GM10847 (cell line): ENCODE measurements around the gene TUBE1.

Experiments
- POLR2A ChIP-seq: IDR thresholded peaks from 2 replicates; pipeline ENCODE4 v1.6.1; 2011; ENCODE audit not compliant: insufficient read length; ENCODE audit errors: extremely low read depth

Gene TUBE1, protein sequence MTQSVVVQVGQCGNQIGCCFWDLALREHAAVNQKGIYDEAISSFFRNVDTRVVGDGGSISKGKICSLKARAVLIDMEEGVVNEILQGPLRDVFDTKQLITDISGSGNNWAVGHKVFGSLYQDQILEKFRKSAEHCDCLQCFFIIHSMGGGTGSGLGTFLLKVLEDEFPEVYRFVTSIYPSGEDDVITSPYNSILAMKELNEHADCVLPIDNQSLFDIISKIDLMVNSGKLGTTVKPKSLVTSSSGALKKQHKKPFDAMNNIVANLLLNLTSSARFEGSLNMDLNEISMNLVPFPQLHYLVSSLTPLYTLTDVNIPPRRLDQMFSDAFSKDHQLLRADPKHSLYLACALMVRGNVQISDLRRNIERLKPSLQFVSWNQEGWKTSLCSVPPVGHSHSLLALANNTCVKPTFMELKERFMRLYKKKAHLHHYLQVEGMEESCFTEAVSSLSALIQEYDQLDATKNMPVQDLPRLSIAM

DNA sequence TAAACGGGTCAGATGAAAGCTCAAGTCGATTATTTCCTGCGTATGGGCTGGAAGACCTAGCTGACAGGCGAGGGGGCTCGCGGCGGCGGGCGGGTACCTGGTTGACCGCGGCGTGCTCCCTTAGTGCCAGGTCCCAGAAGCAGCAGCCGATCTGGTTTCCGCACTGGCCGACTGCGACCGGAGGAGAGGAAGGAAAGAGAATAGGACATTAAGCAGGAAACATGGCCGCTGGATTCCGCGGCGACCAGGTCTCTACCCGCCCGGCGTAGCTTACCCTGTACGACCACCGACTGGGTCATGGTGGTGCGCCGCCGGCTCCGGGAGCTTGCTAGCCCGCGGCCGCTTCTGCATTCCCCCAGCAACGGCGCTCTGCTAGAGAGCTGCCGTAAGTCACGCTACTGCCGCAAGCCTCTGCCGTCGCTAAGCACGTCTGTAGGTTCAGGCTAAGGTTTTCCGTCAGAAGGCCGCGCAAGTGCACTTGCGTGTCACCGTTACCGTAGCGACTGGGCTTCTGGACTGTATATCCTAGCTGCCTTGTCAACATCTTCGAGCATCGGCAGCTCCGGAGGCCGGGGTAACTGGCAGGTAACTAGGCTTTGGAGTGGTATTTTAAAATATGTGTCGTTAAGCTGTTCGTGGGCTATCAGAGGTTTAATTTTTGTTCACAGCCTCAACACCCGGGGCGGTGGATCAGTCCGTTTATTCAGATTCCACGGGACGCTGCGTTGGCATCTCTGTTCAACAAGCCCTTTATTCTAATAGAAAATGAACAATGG lies at the start of gene TUBE1, which contains the start of gene FAM229B:
TUBE1 (minus strand) TSS at position 347 of the 776 bp plus-strand sequence; CDS start at position 299, 48 bp downstream.
FAM229B (plus strand) TSS at position 456 of the 776 bp plus-strand sequence. CDS start 11,693 bp downstream, outside the sequence.
- TF ChIP-seq POLR2A, result peak; percentile 60

DNA sequence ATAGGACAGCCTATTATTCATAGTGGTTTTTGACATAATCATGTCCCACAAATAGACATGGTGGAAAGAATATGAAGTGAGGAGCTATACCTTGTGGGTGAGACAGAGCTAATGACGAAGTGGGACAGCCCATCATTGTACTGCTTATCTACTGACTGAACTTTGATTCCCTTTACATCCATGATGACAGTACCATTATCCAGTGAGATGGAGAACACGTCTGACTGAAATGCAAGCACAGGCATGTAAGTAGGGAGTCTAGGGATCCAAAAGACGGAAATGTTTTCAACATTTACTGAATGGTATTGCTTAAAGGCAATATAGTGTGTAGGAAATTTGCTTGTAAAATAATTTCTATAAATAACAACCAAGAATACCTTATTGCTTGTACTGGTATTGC lies 43.6 kb upstream of the TUBE1 start:
- TF ChIP-seq POLR2A, result no peak

DNA sequence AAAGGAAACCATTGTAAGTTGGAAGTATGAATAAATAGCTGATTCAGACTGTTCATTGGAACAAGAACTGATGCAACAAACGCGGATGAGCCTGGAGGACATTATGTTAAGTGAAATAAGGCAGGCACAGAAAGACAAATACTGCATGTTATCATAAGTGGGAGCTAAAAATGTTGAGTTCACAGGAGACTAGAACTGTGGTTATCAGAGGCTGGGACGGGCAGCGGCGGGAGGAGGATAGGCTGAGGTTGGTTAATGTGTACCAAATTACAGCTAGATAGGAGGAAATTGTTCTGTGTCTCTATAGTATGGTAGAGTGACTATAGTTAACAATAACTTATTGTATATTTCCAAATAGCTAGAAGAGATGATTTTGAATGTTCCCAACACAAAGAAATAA lies 40.9 kb upstream of the TUBE1 start:
- TF ChIP-seq POLR2A, result no peak

DNA sequence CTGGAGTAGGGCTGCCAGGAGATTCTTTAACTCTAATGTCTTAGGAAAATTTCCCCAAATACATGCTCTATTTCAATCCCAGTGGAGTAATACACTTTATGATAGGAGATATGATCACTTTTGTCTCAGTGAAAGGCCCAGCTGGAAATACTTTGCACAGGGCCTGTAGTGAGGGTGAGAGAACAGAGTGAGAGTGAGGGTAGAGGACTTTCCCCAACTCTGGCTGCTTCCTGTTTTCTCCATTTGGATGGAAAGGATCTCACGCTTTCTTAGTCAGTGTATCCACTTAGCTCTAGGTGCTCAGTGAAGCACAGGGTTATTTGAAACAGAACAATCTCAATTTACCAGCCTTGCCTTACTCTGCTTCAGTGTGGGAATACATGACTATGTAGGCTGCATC lies 36.7 kb upstream of the TUBE1 start:
- no peak for TF ChIP-seq POLR2A

DNA sequence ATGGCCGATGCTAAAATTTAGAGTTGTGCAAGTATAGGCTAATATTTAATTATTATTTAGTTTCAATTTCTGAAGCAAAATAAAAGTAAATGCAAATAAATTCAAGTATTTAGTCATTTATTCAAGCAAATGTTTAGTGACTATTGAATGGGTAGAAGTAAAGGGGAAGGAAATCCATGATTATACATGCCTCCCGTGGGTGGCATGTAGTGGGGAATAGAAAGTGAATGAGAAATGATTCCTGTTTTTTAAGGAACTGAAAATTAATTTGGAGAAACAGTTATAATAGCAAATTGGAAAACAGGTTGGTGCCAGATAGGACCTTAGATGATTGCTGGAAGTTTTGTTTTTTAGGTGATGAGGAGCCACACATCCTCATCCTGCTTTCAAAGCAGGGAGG lies 35.5 kb upstream of the TUBE1 start:
- no peak for TF ChIP-seq POLR2A

DNA sequence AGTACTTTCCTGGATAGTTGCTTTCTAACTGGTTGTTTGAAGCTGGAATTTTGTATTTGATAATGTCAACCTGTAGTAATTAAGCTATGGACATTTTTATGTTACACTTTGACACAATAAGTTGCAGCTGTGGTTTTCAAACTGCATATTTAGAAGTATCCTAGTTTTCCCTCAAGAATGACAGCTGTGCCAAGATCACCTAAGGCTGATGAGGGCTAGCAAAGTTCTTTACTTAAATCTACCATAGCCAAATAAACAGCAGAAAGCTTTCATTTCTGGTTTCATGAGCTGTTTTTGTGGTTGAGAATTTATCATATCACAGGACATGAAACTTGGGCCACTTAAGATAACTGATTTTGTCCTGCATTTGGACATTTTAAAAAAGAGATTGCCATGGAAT lies 30.8 kb upstream of the TUBE1 start:
- no peak for TF ChIP-seq POLR2A

DNA sequence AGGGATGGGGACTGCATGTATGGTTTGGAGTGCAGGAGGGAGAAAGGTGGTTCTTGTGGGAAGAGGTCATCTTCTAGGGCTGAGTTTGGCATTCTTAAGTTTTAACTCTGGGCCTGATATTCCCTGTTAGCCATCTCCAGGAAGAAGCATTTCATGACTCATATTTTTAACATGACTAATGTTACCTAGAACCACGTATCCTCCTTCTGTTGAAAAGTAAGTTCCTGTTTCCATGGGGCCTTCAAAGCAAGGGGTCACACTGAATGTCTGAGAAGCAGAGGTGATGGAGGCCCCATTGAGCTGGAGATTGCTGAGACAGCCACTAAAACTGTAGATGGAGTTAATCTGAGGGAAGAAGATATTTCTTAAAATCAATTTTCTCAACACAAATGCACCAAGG lies 30.3 kb upstream of the TUBE1 start:
- TF ChIP-seq POLR2A, result no peak

DNA sequence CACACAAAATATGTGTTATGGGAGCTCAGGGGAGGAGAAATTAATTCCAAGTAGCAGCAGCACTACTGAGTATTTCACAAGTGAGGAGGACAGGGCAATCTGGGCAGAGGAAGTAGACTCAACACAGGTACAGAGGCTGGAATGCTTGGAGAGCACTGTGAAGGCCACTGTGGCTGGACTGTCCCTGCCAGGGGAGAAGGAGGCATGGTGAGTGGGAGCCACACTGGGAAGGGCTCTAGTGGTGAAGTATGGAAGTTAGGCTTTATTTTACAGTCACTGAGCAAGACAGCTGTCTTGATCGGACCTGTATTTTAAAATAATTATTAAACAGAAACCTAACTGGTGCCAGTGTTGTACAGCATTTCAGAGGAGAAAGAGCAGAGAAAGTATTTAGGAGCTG lies 28.9 kb upstream of the TUBE1 start:
- no peak for TF ChIP-seq POLR2A

DNA sequence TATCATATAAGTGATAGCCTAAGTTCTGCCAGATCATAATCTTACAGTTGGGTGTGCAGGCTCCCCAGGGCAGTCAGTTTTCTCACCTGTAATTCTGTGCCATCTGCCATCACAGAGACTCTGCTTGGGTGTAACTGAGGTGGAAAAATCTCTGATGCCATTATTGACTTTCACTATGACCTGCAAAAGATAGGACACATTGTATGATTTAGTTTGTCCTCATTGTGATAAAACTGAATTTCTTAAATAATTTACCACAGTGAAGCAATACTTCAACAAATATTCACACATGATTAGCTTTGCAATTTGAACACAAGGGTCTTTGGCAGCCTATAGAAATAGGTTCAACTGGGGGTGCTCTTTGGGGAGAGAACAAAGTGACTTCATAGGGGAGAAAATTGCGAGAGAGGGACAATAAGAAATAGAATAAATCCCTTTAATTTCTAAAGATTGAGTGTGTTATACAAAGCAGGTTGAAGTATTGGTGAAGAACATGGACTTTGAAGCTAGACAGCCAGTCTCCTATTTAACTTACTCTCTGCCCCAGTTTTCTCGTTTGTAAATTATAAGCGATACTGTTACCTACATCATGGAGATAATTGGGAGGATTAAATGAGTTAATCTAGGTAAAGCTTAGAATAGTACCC lies 27.4 kb upstream of the TUBE1 start:
- TF ChIP-seq POLR2A, result no peak

DNA sequence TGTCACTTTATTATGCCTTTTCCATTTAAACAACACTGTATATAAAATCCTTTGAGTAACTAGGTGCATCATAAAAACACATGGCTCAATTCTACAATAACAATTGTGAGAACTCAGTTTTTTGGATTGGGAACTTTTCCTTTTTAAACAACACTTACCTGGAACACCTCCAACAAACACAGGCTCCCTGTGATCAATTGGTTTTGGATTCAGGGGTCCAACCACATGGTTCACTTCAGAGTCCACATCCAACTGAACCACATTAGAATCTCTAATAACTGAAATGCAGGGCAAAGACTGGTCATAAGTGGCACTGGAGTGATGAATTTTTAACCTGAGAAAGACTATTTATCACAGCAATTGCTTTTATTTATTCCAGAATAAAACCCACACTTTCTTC lies 26.6 kb upstream of the TUBE1 start:
- TF ChIP-seq POLR2A, result no peak

DNA sequence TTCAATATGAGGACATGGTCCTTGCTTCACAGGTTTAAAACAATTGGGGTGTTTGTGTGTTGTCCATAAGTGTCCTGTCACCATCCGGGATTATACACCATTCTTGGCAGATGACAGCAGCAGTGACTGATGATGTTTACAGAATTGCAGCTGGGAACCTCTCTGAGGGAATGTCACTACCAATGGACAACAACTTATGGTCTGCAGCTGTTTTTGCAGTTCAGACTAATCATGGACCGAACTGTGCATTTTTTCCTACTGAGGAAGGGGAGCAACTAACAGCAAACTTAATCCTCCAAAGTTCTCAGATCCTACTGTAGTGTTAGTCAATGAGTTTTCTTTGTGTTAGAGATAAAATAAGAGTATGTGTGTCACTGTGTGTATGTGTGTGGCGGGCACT lies 26.1 kb upstream of the TUBE1 start:
- TF ChIP-seq POLR2A, result no peak

DNA sequence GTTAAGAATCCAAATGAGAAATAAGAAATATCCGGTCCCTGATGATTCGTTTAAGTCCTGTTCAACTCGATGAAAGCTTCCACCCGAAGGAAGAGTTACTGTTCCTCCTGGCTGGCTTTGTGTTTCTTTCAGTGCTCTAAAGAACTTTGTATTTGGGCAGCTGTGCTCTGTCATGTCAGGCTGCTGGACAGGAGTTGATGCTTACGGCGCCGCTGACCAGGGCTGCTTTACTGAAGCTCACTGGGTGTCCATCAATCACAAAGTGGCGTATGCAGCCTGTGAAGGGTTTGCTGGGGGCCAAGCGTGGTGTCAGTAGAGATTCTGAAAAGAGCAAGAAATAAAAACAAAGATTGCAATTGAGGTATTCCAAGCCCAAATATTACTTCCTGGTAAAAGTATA lies 22.0 kb upstream of the TUBE1 start:
- TF ChIP-seq POLR2A, result no peak

DNA sequence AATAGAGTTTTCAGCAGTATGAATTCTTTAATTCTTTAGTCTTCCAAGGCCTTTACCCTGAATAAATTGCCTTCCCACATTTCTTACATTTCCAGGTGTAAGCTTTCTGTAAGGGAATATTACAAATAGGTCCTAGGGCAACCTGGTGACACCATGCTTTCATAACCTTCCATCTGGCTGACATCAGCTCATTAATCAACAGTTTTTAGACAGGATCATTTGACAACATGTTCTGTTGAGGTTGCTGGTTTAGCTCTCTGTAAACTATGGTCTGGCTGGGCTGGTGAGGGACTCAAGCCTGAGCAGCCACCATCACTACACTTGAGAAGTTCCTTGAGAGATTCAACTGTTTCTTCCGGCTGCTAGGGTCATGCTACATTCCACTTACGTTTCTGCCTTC lies 19.3 kb upstream of the TUBE1 start:
- TF ChIP-seq POLR2A, result no peak

DNA sequence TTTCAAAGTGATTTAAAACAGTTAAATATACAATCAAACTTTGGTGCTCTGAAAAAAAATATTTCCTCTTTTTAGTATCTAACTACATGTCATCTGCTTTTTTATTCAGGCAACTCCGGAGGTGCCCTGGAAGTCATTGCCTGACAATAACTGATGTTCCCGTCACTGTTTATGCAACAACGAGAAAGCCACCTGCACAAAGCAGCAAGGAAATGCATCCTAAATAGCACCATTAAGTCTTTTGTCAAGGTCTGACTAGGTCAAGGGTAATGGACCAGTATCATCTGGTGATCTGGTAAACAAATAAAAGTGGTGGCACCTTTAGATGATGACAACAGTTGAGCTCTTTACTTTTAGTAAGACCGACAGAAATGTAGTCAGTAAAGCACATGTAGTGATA lies 13.3 kb upstream of the TUBE1 start:
- no peak for TF ChIP-seq POLR2A

DNA sequence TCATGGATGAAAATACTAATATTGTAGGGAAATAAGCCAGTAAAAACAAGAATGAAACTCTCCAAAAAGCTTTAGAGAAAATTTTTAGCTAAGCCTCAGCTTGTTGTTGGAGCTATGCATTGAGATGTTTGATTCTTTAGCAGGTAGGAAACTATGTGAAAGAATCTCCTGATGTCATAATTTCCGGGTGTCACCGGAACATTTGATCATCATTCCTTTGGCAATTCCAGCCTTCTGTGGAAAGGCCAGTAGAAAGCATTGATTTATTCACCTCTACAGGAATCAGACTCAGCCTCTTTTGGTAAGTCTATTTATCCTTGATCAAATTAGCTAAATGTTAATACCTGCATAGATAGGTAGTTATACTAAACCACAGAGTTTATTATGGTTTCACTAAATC lies 9.6 kb upstream of the TUBE1 start:
- no peak for TF ChIP-seq POLR2A

DNA sequence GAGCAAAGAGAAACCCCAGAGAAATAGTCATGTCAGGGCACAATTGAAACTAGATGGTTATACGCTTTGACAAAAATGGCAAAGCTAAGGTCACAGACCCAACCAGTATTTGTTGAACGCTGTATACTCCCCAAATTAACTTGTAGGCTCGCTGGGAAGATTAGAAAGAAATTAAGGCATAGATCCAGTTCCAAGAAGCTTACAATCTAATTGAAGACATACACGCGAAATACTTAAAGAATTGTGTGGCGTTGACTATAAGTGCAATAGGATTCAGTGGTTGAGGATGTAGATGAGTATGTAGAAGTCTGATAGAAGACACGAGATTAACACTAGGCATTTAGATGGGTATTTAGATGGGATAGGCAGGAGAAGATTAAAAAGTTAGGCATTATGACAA lies 634 bp upstream of the TUBE1 start:
- TF ChIP-seq POLR2A, result no peak
